ENCODE measurements around the gene CRTC2.

CRTC2 gene

DNA sequence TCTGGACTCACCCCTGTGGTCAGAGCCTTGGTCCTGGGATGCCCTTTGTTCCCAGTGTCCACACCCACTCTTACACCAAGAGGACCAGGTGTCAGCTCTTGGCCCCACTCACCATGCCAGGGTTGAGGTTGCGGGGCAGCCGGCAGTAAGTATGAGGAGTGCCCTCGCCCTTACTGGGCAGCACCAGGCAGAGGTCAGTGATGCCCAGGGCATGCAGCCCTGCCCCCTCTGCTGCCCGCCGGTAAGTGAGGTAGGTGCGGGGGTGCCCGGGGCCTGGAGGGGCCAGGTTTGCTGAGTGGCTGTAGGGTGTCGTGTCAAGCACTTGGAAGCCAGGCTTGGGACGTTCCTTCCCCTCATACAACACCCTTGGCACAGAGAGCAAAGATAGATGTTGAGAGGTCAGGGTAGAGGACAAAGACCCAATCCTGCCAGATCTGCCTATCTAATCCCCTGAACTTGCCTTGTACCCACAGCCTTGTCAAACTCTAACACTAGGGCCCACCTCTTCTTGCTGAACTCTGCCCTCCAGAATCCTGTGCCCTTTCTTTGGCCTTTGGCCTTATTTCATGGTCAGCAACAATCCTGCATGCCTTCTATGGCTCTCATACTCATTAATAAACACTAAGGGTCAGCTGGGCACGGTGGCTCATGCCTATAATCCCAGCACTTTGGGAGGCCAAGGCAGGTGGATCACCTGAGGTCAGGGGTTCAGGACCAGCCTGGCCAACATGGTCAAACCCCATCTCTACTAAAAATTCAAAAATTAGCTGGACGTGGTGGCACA, 15.5 kb downstream of the CRTC2 start:
- Histone ChIP-seq H3K23ac (ENCODE audit: low read length in 2 of 2) (no peak overlapping the region), H3K9me3 (ENCODE audit: control insufficient read depth, low read length) (no peaks in the 10 kb centered on the region), H3K4me1 (ENCODE audit: control insufficient read depth, insufficient read depth, low read depth, low read length) (peaks cover 12% of the 10 kb centered on the region), H2BK5ac (ENCODE audit: low read depth, low read length, poor library complexity, severe bottlenecking) (no peak overlapping the region), H3K27ac (ENCODE audit: low read length, poor library complexity, severe bottlenecking) (no peak overlapping the region), H2BK120ac (ENCODE audit: low read depth, low read length) (no peak overlapping the region), H3K9ac (ENCODE audit: low read length) (no peak overlapping the region), H2BK12ac (ENCODE audit: low read length in 2 of 2) (no peak overlapping the region), H2AK5ac (ENCODE audit: low read length, severe bottlenecking) (no peak overlapping the region), H2AFZ (ENCODE audit: low read depth, low read length) (no peak overlapping the region), H3K4ac (ENCODE audit: low read depth in 1 of 2, low read length in 2 of 2) (no peak overlapping the region), H3K4me2 (ENCODE audit: low read length, poor library complexity, severe bottlenecking) (no peak overlapping the region), H3K27me3 (ENCODE audit: control insufficient read depth in 1 of 2, insufficient read depth in 1 of 2, low read length in 2 of 2) (no peaks in the 10 kb centered on the region), H3K36me3 (ENCODE audit: control insufficient read depth in 1 of 2, insufficient read depth in 2 of 2, low read depth in 1 of 2, low read length in 2 of 2) (peaks cover 58 to 62% of the 10 kb centered on the region in 2 experiments), H4K8ac (ENCODE audit: low read length) (no peak overlapping the region), H3K18ac (ENCODE audit: low read depth in 1 of 2, low read length in 2 of 2) (no peak overlapping the region), H4K91ac (ENCODE audit: low read length) (peak overlapping the region; percentile 28), H3K14ac (ENCODE audit: low read length in 2 of 2) (no peak overlapping the region), H2BK15ac (ENCODE audit: low read depth, poor library complexity, severe bottlenecking) (no peak overlapping the region), H3K79me1 (replicated peaks; ENCODE audit: low read length, poor library complexity, severe bottlenecking) (peaks cover 42% of the 10 kb centered on the region), H3K4me3 (ENCODE audit: insufficient read depth in 1 of 2, low read depth in 1 of 2, low read length in 2 of 2) (no peak overlapping the region)
- 93% methylated on average over 7 of the region's 11 CpGs for WGBS
- no peak for DNase-seq

DNA sequence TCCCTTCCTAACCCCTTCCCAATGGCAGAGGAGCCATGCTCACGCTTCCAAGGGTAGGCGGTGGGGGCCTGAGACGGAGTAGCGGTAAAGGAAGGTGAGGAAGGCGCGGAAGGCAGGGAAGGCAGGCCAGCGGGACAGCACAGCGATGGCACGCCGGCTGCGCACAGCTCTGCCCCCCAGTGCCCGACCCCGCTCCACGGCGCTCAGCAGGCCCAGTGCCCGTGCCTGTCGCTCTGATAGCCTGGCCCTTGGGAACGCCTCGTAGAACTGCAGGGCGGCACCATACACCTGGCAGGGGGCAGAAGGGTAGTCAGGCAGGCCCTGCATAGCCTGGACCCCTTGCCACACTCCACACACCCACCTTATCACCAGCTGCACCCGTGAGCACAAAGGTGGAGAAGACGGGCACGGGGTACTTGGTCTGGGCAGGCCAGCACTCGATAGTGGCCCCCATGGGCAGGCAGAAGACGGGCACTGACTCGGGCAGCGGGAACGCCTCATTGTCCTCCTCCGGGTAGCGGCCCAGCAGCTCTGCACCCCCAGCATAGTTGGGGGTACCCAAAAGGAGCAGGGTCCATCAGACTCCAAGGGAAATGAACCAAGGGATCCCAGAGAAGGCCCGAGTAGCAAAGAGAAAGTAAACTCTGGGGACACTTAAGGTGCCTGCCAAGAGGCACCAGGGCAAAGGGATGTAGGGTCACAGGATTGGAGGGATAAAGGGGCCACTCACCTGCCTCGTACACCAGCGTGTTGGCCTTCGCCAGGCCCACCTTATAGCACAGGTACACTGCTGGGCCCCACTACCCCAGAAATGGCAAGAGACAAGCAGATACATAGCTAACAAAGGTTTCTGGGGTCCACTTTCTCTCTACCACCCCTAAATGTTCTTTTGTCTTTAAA, 16.3 kb downstream of the CRTC2 start:
- no peak for DNase-seq
- Histone ChIP-seq H3K4ac (ENCODE audit: low read depth in 1 of 2, low read length in 2 of 2) (no peak overlapping the region), H2BK5ac (ENCODE audit: low read depth, low read length, poor library complexity, severe bottlenecking) (no peak overlapping the region), H3K4me1 (ENCODE audit: control insufficient read depth, insufficient read depth, low read depth, low read length) (peaks cover 12% of the 10 kb centered on the region), H3K36me3 (ENCODE audit: control insufficient read depth in 1 of 2, insufficient read depth in 2 of 2, low read depth in 1 of 2, low read length in 2 of 2) (peaks cover 60 to 63% of the 10 kb centered on the region in 2 experiments), H3K27me3 (ENCODE audit: control insufficient read depth in 1 of 2, insufficient read depth in 1 of 2, low read length in 2 of 2) (no peaks in the 10 kb centered on the region), H3K9ac (ENCODE audit: low read length) (no peak overlapping the region), H2AFZ (ENCODE audit: low read depth, low read length) (no peak overlapping the region), H2AK5ac (ENCODE audit: low read length, severe bottlenecking) (no peak overlapping the region), H3K18ac (ENCODE audit: low read depth in 1 of 2, low read length in 2 of 2) (no peak overlapping the region), H3K9me3 (ENCODE audit: control insufficient read depth, low read length) (no peaks in the 10 kb centered on the region), H2BK15ac (ENCODE audit: low read depth, poor library complexity, severe bottlenecking) (no peak overlapping the region), H3K79me1 (replicated peaks; ENCODE audit: low read length, poor library complexity, severe bottlenecking) (peaks cover 44% of the 10 kb centered on the region), H2BK12ac (ENCODE audit: low read length in 2 of 2) (no peak overlapping the region), H3K23ac (ENCODE audit: low read length in 2 of 2) (no peak overlapping the region), H3K14ac (ENCODE audit: low read length in 2 of 2) (no peak overlapping the region), H4K8ac (ENCODE audit: low read length) (no peak overlapping the region), H3K4me3 (ENCODE audit: insufficient read depth in 1 of 2, low read depth in 1 of 2, low read length in 2 of 2) (no peak overlapping the region), H3K27ac (ENCODE audit: low read length, poor library complexity, severe bottlenecking) (no peak overlapping the region), H2BK120ac (ENCODE audit: low read depth, low read length) (no peak overlapping the region), H4K91ac (ENCODE audit: low read length) (no peak overlapping the region), H3K4me2 (ENCODE audit: low read length, poor library complexity, severe bottlenecking) (no peak overlapping the region)
- 97% methylated on average over 34 of the region's 34 CpGs for WGBS

DNA sequence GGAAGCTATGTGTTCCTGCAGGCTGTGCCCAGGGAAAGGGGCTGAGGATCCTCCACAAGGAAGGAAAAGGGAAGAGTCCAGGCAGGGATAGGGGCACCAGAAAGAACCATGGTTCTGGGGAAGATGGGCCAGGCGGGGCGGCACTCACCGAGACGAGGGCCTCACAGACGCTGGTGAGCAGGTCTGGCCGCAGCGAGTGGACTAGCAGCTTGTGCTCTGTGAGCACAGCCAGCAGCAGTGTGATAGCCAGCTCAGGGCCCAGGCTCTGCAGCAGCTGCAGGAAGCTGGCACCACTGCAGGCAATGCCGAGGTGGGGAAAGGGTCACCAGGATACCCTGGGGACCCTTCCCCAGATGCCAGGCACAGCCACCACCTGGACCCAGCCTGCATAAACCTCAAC, 17.7 kb downstream of the CRTC2 start:
- H3K27me3 ChIP-seq (ENCODE audit: control insufficient read depth in 1 of 2, insufficient read depth in 1 of 2, low read length in 2 of 2): no peaks in the 10 kb centered on the region
- H3K14ac ChIP-seq (ENCODE audit: low read length in 2 of 2): no peak overlapping the region
- WGBS: 98% methylated on average over 8 of the region's 8 CpGs

DNA sequence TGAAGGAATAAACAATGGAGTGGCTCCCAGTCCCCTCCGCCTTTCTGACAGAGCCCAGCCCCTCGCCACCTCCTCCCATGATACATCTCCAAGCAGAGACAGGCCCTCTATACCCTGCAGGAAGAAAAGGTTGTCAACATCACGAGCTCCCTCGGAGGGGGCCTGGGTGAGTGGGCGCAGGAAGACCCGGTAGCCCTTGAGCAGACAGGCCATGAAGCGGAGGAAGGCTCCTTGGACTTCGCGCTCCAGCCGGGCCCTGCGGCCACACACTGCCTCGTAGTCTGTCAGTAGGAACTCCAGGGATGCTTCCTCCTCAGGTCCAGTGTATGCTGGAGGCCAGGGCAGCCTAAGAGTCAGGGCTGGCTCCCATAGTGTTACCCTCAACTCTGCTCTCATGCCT, 18.9 kb downstream of the CRTC2 start:
- WGBS: 98% methylated on average over 12 of the region's 12 CpGs
- no peak overlapping the region for H3K4me2 ChIP-seq (ENCODE audit: low read length, poor library complexity, severe bottlenecking)
- no peak for DNase-seq

More for the DNA sequence above, 17.7 kb downstream of the CRTC2 start:
- Histone ChIP-seq H3K23ac (ENCODE audit: low read length in 2 of 2) (no peak overlapping the region), H3K9me3 (ENCODE audit: control insufficient read depth, low read length) (no peaks in the 10 kb centered on the region), H3K4ac (ENCODE audit: low read depth in 1 of 2, low read length in 2 of 2) (no peak overlapping the region), H3K4me3 (ENCODE audit: insufficient read depth in 1 of 2, low read depth in 1 of 2, low read length in 2 of 2) (no peak overlapping the region), H3K9ac (ENCODE audit: low read length) (no peak overlapping the region), H2BK5ac (ENCODE audit: low read depth, low read length, poor library complexity, severe bottlenecking) (no peak overlapping the region), H3K79me1 (replicated peaks; ENCODE audit: low read length, poor library complexity, severe bottlenecking) (peaks cover 48% of the 10 kb centered on the region), H4K8ac (ENCODE audit: low read length) (no peak overlapping the region), H3K18ac (ENCODE audit: low read depth in 1 of 2, low read length in 2 of 2) (no peak overlapping the region), H2AFZ (ENCODE audit: low read depth, low read length) (no peak overlapping the region), H3K4me2 (ENCODE audit: low read length, poor library complexity, severe bottlenecking) (no peak overlapping the region), H3K36me3 (ENCODE audit: control insufficient read depth in 1 of 2, insufficient read depth in 2 of 2, low read depth in 1 of 2, low read length in 2 of 2) (peaks cover 72 to 73% of the 10 kb centered on the region in 2 experiments), H4K91ac (ENCODE audit: low read length) (no peak overlapping the region), H2BK120ac (ENCODE audit: low read depth, low read length) (no peak overlapping the region), H3K4me1 (ENCODE audit: control insufficient read depth, insufficient read depth, low read depth, low read length) (peaks cover 12% of the 10 kb centered on the region), H2AK5ac (ENCODE audit: low read length, severe bottlenecking) (no peak overlapping the region), H2BK15ac (ENCODE audit: low read depth, poor library complexity, severe bottlenecking) (no peak overlapping the region), H3K27ac (ENCODE audit: low read length, poor library complexity, severe bottlenecking) (no peak overlapping the region), H2BK12ac (ENCODE audit: low read length in 2 of 2) (no peak overlapping the region)
- DNase-seq: no peak

More for the DNA sequence above, 18.9 kb downstream of the CRTC2 start:
- Histone ChIP-seq H3K79me1 (replicated peaks; ENCODE audit: low read length, poor library complexity, severe bottlenecking) (peaks cover 48% of the 10 kb centered on the region), H2AFZ (ENCODE audit: low read depth, low read length) (no peak overlapping the region), H3K4me3 (ENCODE audit: insufficient read depth in 1 of 2, low read depth in 1 of 2, low read length in 2 of 2) (no peak overlapping the region), H3K18ac (ENCODE audit: low read depth in 1 of 2, low read length in 2 of 2) (no peak overlapping the region), H4K8ac (ENCODE audit: low read length) (peak overlapping the region; percentile 31), H3K4ac (ENCODE audit: low read depth in 1 of 2, low read length in 2 of 2) (no peak overlapping the region), H3K27ac (ENCODE audit: low read length, poor library complexity, severe bottlenecking) (no peak overlapping the region), H3K4me1 (ENCODE audit: control insufficient read depth, insufficient read depth, low read depth, low read length) (peaks cover 5% of the 10 kb centered on the region), H2BK120ac (ENCODE audit: low read depth, low read length) (no peak overlapping the region), H2AK5ac (ENCODE audit: low read length, severe bottlenecking) (no peak overlapping the region), H2BK5ac (ENCODE audit: low read depth, low read length, poor library complexity, severe bottlenecking) (no peak overlapping the region), H2BK15ac (ENCODE audit: low read depth, poor library complexity, severe bottlenecking) (no peak overlapping the region), H3K9ac (ENCODE audit: low read length) (no peak overlapping the region), H3K9me3 (ENCODE audit: control insufficient read depth, low read length) (no peaks in the 10 kb centered on the region), H3K36me3 (ENCODE audit: control insufficient read depth in 1 of 2, insufficient read depth in 2 of 2, low read depth in 1 of 2, low read length in 2 of 2) (peaks cover 81% of the 10 kb centered on the region in 2 experiments), H2BK12ac (ENCODE audit: low read length in 2 of 2) (no peak overlapping the region), H3K23ac (ENCODE audit: low read length in 2 of 2) (no peak overlapping the region), H3K27me3 (ENCODE audit: control insufficient read depth in 1 of 2, insufficient read depth in 1 of 2, low read length in 2 of 2) (no peaks in the 10 kb centered on the region), H3K14ac (ENCODE audit: low read length in 2 of 2) (no peak overlapping the region), H4K91ac (ENCODE audit: low read length) (no peak overlapping the region)
